SU-DHL-6 (cell line): ENCODE data around the gene NXN.

Experiments
- H2AFZ ChIP-seq: fragments of 200-600 bp; sonication (generic); 2 replicates; pipeline ENCODE4 v1.6.1; 2014; ENCODE audit warnings: low read depth, mild to moderate bottlenecking, moderate library complexity, mixed read lengths, antibody characterized with exemption, low read length; ENCODE audit not compliant: severe bottlenecking
- H3F3A ChIP-seq: fragments of 200-600 bp; shearing (Covaris generic); 2 replicates; pipeline ENCODE4 v1.6.0; 2016; ENCODE audit warnings: antibody characterized with exemption, mild to moderate bottlenecking; ENCODE audit not compliant: insufficient read depth
- H3K27ac ChIP-seq: fragments of 200-600 bp; sonication (generic); 2 replicates; pipeline ENCODE4 v1.5.1; 2016; ENCODE audit warnings: low read depth, mild to moderate bottlenecking, low read length, moderate library complexity, mixed read lengths
- H3K27me3 ChIP-seq: fragments of 200-600 bp; sonication (generic), shearing (Covaris generic); 2 replicates; pipeline ENCODE4 v1.6.0; 2014; ENCODE audit warnings: mild to moderate bottlenecking, low read length
- H3K36me3 ChIP-seq: fragments of 200-600 bp; sonication (generic); 2 replicates; pipeline ENCODE4 v1.6.1; 2014; ENCODE audit warnings: mild to moderate bottlenecking, low read length, mixed read lengths
- H3K4me2 ChIP-seq: fragments of 300-600, 200-600 bp; shearing (Covaris generic), sonication (generic); 2 replicates; pipeline ENCODE4 v1.6.0; 2014; ENCODE audit warnings: low read length, low read depth, mild to moderate bottlenecking; ENCODE audit not compliant: poor library complexity, severe bottlenecking
- H3K4me3 ChIP-seq: fragments of 200-600 bp; sonication (generic); 2 replicates; pipeline ENCODE4 v1.5.1; 2014; ENCODE audit warnings: antibody characterized with exemption, low read length, mild to moderate bottlenecking, mixed read lengths; ENCODE audit not compliant: insufficient read depth, poor library complexity, severe bottlenecking
- H3K79me2 ChIP-seq: fragments of 200-600 bp; sonication (generic); 2 replicates; pipeline ENCODE4 v1.6.1; 2014; ENCODE audit warnings: mild to moderate bottlenecking, low read length, moderate library complexity; ENCODE audit not compliant: insufficient read depth
- H3K9ac ChIP-seq: fragments of 200-600 bp; sonication (generic); 2 replicates; pipeline ENCODE4 v1.7.0; 2014; ENCODE audit warnings: mild to moderate bottlenecking, low read length
- H3K9me2 ChIP-seq: fragments of 200-600 bp; sonication (generic); replicated peaks from 2 replicates; pipeline ENCODE4 v1.6.1; 2014; ENCODE audit warnings: low read length; ENCODE audit not compliant: insufficient read depth
- H3K9me3 ChIP-seq: fragments of 200-600 bp; sonication (generic); 2 replicates; pipeline ENCODE4 v1.6.1; 2014; ENCODE audit warnings: low read length, mixed read lengths; ENCODE audit not compliant: insufficient read depth
- H4K20me1 ChIP-seq: fragments of 200-600 bp; sonication (generic); 2 replicates; pipeline ENCODE4 v1.6.1; 2014; ENCODE audit warnings: low read depth, mild to moderate bottlenecking, antibody characterized with exemption, low read length, moderate library complexity, mixed read lengths
- EZH2phosphoT487 ChIP-seq: fragments of 200-600 bp; sonication (generic), shearing (Covaris generic); conservative IDR thresholded peaks from 2 replicates; pipeline ENCODE4 v1.6.1; 2018; ENCODE audit warnings: mild to moderate bottlenecking, antibody characterized with exemption, low read length, moderate library complexity, mixed read lengths
- TF ChIP-seq, protein P1 (sequence below): fragments of 200-600 bp; sonication (generic); IDR thresholded peaks from one replicate; pipeline ENCODE4 v1.5.1; 2017; ENCODE audit warnings: antibody characterized with exemption, mild to moderate bottlenecking, low read length, moderate library complexity; ENCODE audit not compliant: insufficient read depth, poor library complexity, severe bottlenecking

Gene NXN

DNA sequence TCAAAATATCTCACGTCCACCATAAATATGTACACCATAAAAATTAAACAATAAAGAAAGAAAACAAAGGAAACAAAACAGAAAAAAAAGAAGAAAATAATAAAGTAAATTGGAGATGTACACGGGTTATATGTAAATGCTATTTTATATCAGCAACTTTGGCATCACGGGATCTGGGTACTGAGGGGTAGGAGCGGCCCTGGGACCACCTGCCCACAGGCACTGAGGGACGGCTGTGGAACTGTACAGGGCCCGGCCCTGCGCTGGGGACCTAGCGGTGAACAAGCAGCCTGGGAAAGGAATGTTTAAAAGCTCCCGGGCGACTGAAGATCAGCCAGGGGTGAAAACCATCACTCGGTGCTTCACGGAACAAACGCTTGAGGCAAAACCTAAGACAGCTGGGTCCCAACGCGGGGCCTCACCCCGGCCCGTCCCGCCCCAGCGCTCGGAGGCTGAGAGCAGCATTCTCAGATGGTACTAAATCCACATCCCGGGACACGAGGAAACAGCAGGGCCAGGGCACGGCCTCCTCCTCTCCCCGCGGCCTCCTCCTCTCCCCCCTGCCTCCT lies 31.2 kb downstream of the NXN start:
- Histone ChIP-seq H3K79me2 (no peaks in the 10 kb centered on the region), H3K4me2 (no peak overlapping the region), H3K27ac (no peak overlapping the region), H3K36me3 (no peaks in the 10 kb centered on the region), H4K20me1 (no peaks in the 10 kb centered on the region), H3K9me3 (no peaks in the 10 kb centered on the region), H2AFZ (no peak overlapping the region), H3K9ac (no peak overlapping the region), H3K27me3 (no peaks in the 10 kb centered on the region), H3F3A (no peaks in the 10 kb centered on the region), H3K9me2 (no peaks in the 10 kb centered on the region), H3K4me3 (no peak overlapping the region)
- no peak for TF ChIP-seq EZH2phosphoT487
- TF ChIP-seq, protein P1, sequence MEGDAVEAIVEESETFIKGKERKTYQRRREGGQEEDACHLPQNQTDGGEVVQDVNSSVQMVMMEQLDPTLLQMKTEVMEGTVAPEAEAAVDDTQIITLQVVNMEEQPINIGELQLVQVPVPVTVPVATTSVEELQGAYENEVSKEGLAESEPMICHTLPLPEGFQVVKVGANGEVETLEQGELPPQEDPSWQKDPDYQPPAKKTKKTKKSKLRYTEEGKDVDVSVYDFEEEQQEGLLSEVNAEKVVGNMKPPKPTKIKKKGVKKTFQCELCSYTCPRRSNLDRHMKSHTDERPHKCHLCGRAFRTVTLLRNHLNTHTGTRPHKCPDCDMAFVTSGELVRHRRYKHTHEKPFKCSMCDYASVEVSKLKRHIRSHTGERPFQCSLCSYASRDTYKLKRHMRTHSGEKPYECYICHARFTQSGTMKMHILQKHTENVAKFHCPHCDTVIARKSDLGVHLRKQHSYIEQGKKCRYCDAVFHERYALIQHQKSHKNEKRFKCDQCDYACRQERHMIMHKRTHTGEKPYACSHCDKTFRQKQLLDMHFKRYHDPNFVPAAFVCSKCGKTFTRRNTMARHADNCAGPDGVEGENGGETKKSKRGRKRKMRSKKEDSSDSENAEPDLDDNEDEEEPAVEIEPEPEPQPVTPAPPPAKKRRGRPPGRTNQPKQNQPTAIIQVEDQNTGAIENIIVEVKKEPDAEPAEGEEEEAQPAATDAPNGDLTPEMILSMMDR: no peak

DNA sequence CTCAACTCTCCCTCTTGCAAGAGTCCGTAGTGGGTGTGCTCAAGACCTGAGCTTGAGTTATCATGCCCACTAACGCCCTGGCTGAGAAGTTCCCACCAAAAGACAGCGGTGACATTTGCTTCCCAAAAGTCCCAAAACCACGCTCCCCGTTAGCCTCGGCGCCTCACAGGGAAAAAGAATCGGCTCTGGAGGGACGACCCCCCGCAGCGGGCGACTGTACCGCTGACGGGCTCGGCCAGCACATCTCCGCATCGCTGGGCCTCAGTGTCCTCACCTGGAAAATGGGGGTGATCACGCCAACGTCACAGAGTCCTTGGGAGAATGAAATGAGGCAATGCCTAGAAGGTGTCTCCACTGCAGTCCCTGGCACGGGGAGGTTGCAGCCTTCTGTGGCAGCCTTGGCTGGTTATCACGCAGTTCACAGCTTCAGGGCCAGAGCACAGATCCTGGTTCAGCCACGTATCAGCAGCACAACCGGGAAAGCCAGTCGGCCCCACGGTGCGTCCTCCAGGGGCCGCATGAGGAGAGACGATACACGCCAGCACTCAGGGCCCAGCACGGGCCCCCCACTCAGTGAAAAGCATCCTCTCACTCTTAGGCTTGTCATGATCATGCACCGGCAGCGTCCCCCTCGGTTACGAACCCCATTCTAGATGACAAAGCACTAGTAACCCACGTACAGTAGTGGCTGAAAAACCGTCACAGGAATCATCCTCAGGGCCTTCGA lies 32.9 kb downstream of the NXN start:
- Histone ChIP-seq H3K4me3 (no peak overlapping the region), H3K79me2 (no peaks in the 10 kb centered on the region), H3F3A (no peaks in the 10 kb centered on the region), H3K27ac (no peak overlapping the region), H4K20me1 (no peaks in the 10 kb centered on the region), H3K27me3 (no peaks in the 10 kb centered on the region), H2AFZ (no peak overlapping the region), H3K4me2 (no peak overlapping the region), H3K9me3 (no peaks in the 10 kb centered on the region), H3K36me3 (no peaks in the 10 kb centered on the region), H3K9ac (no peak overlapping the region), H3K9me2 (no peaks in the 10 kb centered on the region)
- TF ChIP-seq, protein P1: no peak
- TF ChIP-seq EZH2phosphoT487: no peak

GRCh38 chr17:945672-946071 lies 33.9 kb downstream of the NXN start:
- no peak overlapping the region for H3K4me2 ChIP-seq
- no peaks in the 10 kb centered on the region for H3K27me3 ChIP-seq
- H3K27ac ChIP-seq: no peak overlapping the region
- no peak overlapping the region for H3K9ac ChIP-seq
- H3K36me3 ChIP-seq: no peaks in the 10 kb centered on the region
- H3K4me3 ChIP-seq: no peak overlapping the region
- no peak overlapping the region for H2AFZ ChIP-seq
- no peaks in the 10 kb centered on the region for H3K9me3 ChIP-seq
- no peaks in the 10 kb centered on the region for H3F3A ChIP-seq
- TF ChIP-seq, protein P1: no peak
- no peak for TF ChIP-seq EZH2phosphoT487
- H3K79me2 ChIP-seq: no peaks in the 10 kb centered on the region
- no peaks in the 10 kb centered on the region for H4K20me1 ChIP-seq
- no peaks in the 10 kb centered on the region for H3K9me2 ChIP-seq
